MM.1S (cell line): ENCODE measurements around the gene ITM2C.

Experiments
- DNase-seq: peaks from one replicate; pipeline ENCODE4 v3.0.0-alpha.2; 2015
- H2AFZ ChIP-seq: fragments of 300-600 bp; sonication (generic); 2 replicates; pipeline ENCODE4 v1.6.0; 2016; ENCODE audit warnings: antibody characterized with exemption, low read length
- H3F3A ChIP-seq: fragments of 300-600 bp; sonication (generic); 2 replicates; pipeline ENCODE4 v1.6.1; 2016; ENCODE audit warnings: mild to moderate bottlenecking, antibody characterized with exemption, low read length, moderate library complexity, mixed read lengths; ENCODE audit not compliant: insufficient read depth
- H3K27ac ChIP-seq: fragments of 300-600 bp; sonication (generic); 2 replicates; pipeline ENCODE4 v1.5.1; 2016; ENCODE audit warnings: mild to moderate bottlenecking, low read length
- H3K27me3 ChIP-seq: fragments of 300-600 bp; sonication (generic); replicated peaks from 2 replicates; pipeline ENCODE4 v1.6.0; 2016; ENCODE audit warnings: low read length; ENCODE audit not compliant: insufficient read depth
- H3K36me3 ChIP-seq: fragments of 300-600 bp; sonication (generic); replicated peaks from 2 replicates; pipeline ENCODE4 v1.6.1; 2016; ENCODE audit warnings: mild to moderate bottlenecking, low read length, mixed read lengths; ENCODE audit not compliant: insufficient read depth
- H3K4me1 ChIP-seq: fragments of 300-600 bp; sonication (generic); 2 replicates; pipeline ENCODE4 v1.6.1; 2016; ENCODE audit warnings: low read length, mixed read lengths
- H3K4me2 ChIP-seq: fragments of 300-600 bp; sonication (generic); 2 replicates; pipeline ENCODE4 v1.6.0; 2016; ENCODE audit warnings: low read depth, low read length
- H3K4me3 ChIP-seq: fragments of 300-600 bp; sonication (generic); 2 replicates; pipeline ENCODE4 v1.5.1; 2016; ENCODE audit warnings: low read length, mixed read lengths
- H3K79me2 ChIP-seq: fragments of 300-600 bp; sonication (generic); 2 replicates; pipeline ENCODE4 v1.6.1; 2016; ENCODE audit warnings: mixed run types, low read length, mixed read lengths
- H3K9ac ChIP-seq: fragments of 300-600 bp; sonication (generic); 2 replicates; pipeline ENCODE4 v1.6.1; 2016; ENCODE audit warnings: low read length, mixed read lengths
- H3K9me2 ChIP-seq: fragments of 300-600 bp; sonication (generic); replicated peaks from 2 replicates; pipeline ENCODE4 v1.6.1; 2016; ENCODE audit warnings: mild to moderate bottlenecking, low read length, mixed read lengths; ENCODE audit not compliant: insufficient read depth
- H3K9me3 ChIP-seq: fragments of 300-600 bp; sonication (generic); replicated peaks from 2 replicates; pipeline ENCODE4 v1.6.1; 2016; ENCODE audit warnings: mild to moderate bottlenecking, low read length, mixed read lengths; ENCODE audit not compliant: insufficient read depth
- H4K20me1 ChIP-seq: fragments of 300-600 bp; sonication (generic); 2 replicates; pipeline ENCODE4 v1.6.1; 2016; ENCODE audit warnings: mild to moderate bottlenecking, low read length, moderate library complexity, mixed read lengths; ENCODE audit not compliant: insufficient read depth
- EZH2 ChIP-seq: fragments of 300-600 bp; sonication (generic); optimal IDR thresholded peaks from 2 replicates; pipeline ENCODE3; 2017; ENCODE audit warnings: low read depth, mild to moderate bottlenecking, antibody characterized with exemption, low read length, mixed read lengths
- EZH2phosphoT487 ChIP-seq: fragments of 300-600 bp; sonication (generic); IDR thresholded peaks from 2 replicates; pipeline ENCODE4 v1.6.1; 2018; ENCODE audit warnings: antibody characterized with exemption, low read length
- TF ChIP-seq, protein P1 (sequence below): fragments of 300-600 bp; sonication (generic); IDR thresholded peaks from 2 replicates; pipeline ENCODE4 v1.5.1; 2016; ENCODE audit warnings: antibody characterized with exemption, low read length, mixed read lengths

ITM2C gene

DNA sequence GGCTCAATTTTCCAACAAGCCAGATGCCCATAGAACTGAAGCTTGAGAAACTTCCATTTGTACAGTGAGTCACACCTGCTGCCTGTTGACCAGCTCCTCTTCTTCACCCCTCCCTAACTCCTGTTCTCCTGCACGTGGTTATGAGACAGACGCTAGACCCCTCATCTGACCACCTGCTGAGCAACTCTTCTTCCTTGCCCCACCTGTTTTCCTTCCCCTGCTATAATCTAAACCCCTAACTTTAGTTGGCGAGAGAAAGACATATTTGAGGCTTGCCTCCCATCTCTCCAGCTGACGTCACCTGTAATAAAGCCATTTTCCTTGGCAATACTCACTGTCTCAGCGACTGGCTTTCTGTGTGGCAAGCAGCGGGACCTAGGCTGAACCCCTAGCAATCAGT is 22.3 kb upstream of the ITM2C start:
- Histone ChIP-seq H3K36me3 (no peaks in the 10 kb centered on the region), H3K9ac (no peak overlapping the region), H4K20me1 (no peaks in the 10 kb centered on the region), H3K27me3 (no peaks in the 10 kb centered on the region), H3K4me1 (no peaks in the 10 kb centered on the region), H3K4me2 (no peak overlapping the region), H3K4me3 (no peak overlapping the region), H2AFZ (no peak overlapping the region), H3K79me2 (no peaks in the 10 kb centered on the region), H3K9me2 (no peaks in the 10 kb centered on the region), H3F3A (no peaks in the 10 kb centered on the region), H3K27ac (no peak overlapping the region), H3K9me3 (no peaks in the 10 kb centered on the region)
- no peak for DNase-seq
- TF ChIP-seq, protein P1, sequence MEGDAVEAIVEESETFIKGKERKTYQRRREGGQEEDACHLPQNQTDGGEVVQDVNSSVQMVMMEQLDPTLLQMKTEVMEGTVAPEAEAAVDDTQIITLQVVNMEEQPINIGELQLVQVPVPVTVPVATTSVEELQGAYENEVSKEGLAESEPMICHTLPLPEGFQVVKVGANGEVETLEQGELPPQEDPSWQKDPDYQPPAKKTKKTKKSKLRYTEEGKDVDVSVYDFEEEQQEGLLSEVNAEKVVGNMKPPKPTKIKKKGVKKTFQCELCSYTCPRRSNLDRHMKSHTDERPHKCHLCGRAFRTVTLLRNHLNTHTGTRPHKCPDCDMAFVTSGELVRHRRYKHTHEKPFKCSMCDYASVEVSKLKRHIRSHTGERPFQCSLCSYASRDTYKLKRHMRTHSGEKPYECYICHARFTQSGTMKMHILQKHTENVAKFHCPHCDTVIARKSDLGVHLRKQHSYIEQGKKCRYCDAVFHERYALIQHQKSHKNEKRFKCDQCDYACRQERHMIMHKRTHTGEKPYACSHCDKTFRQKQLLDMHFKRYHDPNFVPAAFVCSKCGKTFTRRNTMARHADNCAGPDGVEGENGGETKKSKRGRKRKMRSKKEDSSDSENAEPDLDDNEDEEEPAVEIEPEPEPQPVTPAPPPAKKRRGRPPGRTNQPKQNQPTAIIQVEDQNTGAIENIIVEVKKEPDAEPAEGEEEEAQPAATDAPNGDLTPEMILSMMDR, result no peak
- TF ChIP-seq EZH2phosphoT487 (no peak), EZH2 (no peak)

DNA sequence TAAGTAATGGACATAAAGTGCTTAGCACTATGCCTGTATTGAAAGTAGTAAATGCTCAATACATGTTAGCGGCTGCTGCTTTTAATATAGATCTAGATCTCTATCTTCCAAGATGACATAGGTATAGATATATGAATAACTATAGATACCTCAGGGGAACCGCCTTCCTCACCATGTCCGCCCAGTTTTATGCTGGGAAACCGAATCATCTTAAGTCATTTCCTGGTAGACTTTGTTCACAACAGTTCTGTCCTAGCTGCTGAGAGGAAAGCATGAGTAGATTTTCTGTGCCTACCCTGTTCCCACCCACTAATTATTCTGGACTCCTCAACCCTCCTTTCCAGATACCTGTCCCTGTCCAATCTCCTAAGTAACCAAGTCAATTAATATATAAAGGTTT is 21.6 kb upstream of the ITM2C start:
- Histone ChIP-seq H3K27ac (no peak overlapping the region), H3K4me2 (no peak overlapping the region), H4K20me1 (no peaks in the 10 kb centered on the region), H3K9ac (no peak overlapping the region), H2AFZ (no peak overlapping the region), H3K27me3 (no peaks in the 10 kb centered on the region), H3K36me3 (no peaks in the 10 kb centered on the region), H3K79me2 (no peaks in the 10 kb centered on the region), H3K4me1 (0 out of 2 replicates have a peak, but pooled peaks cover 1% of the 10 kb centered on the region), H3K4me3 (no peak overlapping the region), H3K9me2 (no peaks in the 10 kb centered on the region), H3K9me3 (no peaks in the 10 kb centered on the region), H3F3A (no peaks in the 10 kb centered on the region)
- DNase-seq, result no peak
- TF ChIP-seq EZH2phosphoT487 (no peak), EZH2 (no peak)
- TF ChIP-seq, protein P1, result no peak

DNA sequence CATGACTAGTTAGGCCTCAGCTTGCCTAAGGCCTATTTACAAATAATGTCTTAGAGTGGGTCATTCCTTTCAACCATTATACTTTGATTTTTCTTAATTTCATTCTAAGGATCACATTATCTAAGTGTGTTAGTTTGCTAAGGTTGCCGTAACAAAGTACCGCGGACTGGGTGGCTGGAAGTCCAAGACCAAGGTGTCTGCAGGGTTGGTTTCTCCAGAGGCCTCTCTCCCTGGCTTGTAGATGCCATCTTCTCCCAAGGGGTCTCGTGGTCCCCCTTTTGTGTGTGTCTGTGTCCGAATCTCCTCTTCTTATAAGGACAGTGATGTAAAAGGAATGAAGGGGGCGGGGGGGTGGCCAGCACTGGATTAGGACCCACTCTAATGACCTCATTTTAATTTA is 18.4 kb upstream of the ITM2C start:
- no peak for DNase-seq
- H2AFZ ChIP-seq, result no peak overlapping the region
- H3K27ac ChIP-seq, result no peak overlapping the region
- no peaks in the 10 kb centered on the region for H3K79me2 ChIP-seq
- H3K27me3 ChIP-seq, result no peaks in the 10 kb centered on the region
- H3K9ac ChIP-seq, result no peak overlapping the region
- no peaks in the 10 kb centered on the region for H3K9me3 ChIP-seq
- H3K4me1 ChIP-seq, result 0 out of 2 replicates have a peak, but pooled peaks cover 5% of the 10 kb centered on the region
- no peak overlapping the region for H3K4me2 ChIP-seq
- no peaks in the 10 kb centered on the region for H3F3A ChIP-seq
- TF ChIP-seq, protein P1, result no peak
- no peak for TF ChIP-seq EZH2
- TF ChIP-seq EZH2phosphoT487, result no peak
- H3K36me3 ChIP-seq, result no peaks in the 10 kb centered on the region
- H4K20me1 ChIP-seq, result no peaks in the 10 kb centered on the region
- H3K9me2 ChIP-seq, result no peaks in the 10 kb centered on the region
- H3K4me3 ChIP-seq, result no peak overlapping the region
